IPS DF 6.9 (cell line): ENCODE results near the gene HACD1.
A peak's percentile ranks its signal among the peaks of the same experiment; 100 is the strongest.

Source experiments
- DNase-seq: peaks from one replicate; pipeline ENCODE4 v3.0.0-alpha.2; 2013; ENCODE audit warnings: low read depth, low spot score
- H3K27ac ChIP-seq: one replicate; pipeline ENCODE4 v1.5.1; 2013; ENCODE audit warnings: low read length, control low read depth
- H3K27me3 ChIP-seq: 2 replicates; pipeline ENCODE4 v1.6.1; 2013; ENCODE audit warnings: mild to moderate bottlenecking, low read length; ENCODE audit not compliant: control insufficient read depth, insufficient read depth
- H3K36me3 ChIP-seq: 2 replicates; pipeline ENCODE4 v1.6.1; 2013; ENCODE audit warnings: low read length; ENCODE audit not compliant: control insufficient read depth, insufficient read depth
- H3K4me1 ChIP-seq: 2 replicates; pipeline ENCODE4 v1.6.1; 2013; ENCODE audit warnings: low read length; ENCODE audit not compliant: control insufficient read depth, insufficient read depth
- H3K4me3 ChIP-seq: 2 replicates; pipeline ENCODE4 v1.5.1; 2013; ENCODE audit warnings: mild to moderate bottlenecking, low read length
- H3K9me3 ChIP-seq: 2 replicates; pipeline ENCODE4 v1.6.1; 2013; ENCODE audit warnings: low read length, inconsistent platforms; ENCODE audit not compliant: control insufficient read depth, insufficient read depth
- WGBS: extraction: QIAGEN DNeasy Blood & Tissue Kit; methylation state at CpG from one replicate; pipeline ENCODE4 v1.1.7; 2013; ENCODE audit warnings: mixed read lengths, missing lambda C conversion rate; ENCODE audit not compliant: insufficient read length, insufficient coverage; 5-methylcytosine and 5-hydroxymethylcytosine counted together

HACD1 gene

DNA sequence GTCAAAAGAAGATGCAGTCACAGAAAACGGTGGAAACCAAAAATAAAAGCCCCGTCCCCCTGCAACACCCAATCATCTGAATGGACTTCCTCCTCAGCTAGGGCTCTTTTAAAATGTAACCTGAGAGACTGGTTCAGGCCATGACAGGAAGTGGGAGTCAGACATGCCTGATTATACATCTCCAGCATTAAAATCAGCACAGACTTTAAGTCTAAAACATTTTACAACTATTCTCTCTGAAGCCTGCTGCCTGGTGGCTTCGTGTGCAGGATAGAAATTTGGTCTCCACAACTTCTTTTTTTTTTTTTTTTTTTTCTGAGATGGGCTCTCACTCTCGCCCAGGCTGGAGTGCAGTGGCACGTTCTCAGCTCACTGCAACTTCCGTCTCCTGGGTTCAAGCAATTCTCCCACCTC, 30.3 kb downstream of the HACD1 start:
- WGBS: no CpG with 5 or more reads among the region's 6 CpGs
- Histone ChIP-seq H3K27me3 (no peaks in the 10 kb centered on the region), H3K4me1 (no peaks in the 10 kb centered on the region), H3K27ac (no peak overlapping the region), H3K4me3 (no peak overlapping the region), H3K9me3 (no peaks in the 10 kb centered on the region), H3K36me3 (no peaks in the 10 kb centered on the region)
- DNase-seq: no peak

DNA sequence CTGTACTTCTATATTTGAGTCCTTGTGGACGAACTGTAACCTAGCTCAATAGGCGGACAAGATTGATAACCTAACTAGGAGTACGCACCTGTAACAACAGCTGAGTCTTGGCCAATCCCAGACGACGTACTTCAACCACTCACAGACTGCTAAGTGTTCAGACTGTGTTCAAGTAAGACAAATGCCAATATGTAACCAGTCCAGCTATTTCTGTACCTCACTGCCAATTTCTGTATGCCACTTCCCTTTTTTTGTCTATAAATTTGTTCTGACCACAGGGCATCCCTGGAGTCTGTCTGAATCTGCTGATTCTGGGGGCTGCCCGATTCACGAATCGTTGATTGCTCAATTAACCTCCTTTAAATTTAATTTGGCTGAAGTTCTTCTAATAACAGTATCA, 32.2 kb downstream of the HACD1 start:
- Histone ChIP-seq H3K27ac (no peak overlapping the region), H3K27me3 (no peaks in the 10 kb centered on the region), H3K4me3 (no peak overlapping the region), H3K9me3 (no peaks in the 10 kb centered on the region), H3K4me1 (no peaks in the 10 kb centered on the region), H3K36me3 (no peaks in the 10 kb centered on the region)
- no peak for DNase-seq
- no CpG with 5 or more reads among the region's 8 CpGs for WGBS

GRCh38 chr10:17580885-17581284, 36.3 kb downstream of the HACD1 start:
- Histone ChIP-seq H3K9me3 (no peaks in the 10 kb centered on the region), H3K27ac (no peak overlapping the region), H3K4me3 (no peak overlapping the region), H3K4me1 (no peaks in the 10 kb centered on the region), H3K36me3 (no peaks in the 10 kb centered on the region), H3K27me3 (no peaks in the 10 kb centered on the region)
- DNase-seq: no peak
- no CpG with 5 or more reads among the region's 3 CpGs for WGBS

GRCh38 chr10:17578603-17579002, 38.6 kb downstream of the HACD1 start:
- DNase-seq: no peak
- Histone ChIP-seq H3K4me1 (no peaks in the 10 kb centered on the region), H3K4me3 (no peak overlapping the region), H3K36me3 (no peaks in the 10 kb centered on the region), H3K27ac (no peak overlapping the region), H3K9me3 (no peaks in the 10 kb centered on the region), H3K27me3 (no peaks in the 10 kb centered on the region)
- no CpG with 5 or more reads among the region's 2 CpGs for WGBS

DNA sequence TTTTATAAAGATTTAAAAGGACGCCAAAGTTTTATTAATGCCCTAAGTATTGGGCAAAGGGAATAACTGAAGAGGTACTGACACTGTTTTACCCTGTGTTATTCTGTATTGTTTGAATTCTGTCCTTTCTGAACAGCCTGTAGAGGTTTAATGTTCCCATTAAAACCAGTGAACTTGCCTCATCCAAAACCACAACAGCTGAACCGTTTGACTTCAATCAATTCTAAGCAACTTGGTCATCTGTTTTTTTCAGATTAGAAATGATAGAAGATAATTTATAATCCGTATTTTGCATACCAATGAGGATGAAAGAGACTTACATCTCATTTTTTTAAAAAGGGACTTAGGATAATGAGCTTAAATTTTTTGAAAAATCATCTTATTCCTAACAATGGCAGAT, 40.4 kb downstream of the HACD1 start:
- no CpG with 5 or more reads among the region's 3 CpGs for WGBS
- no peaks in the 10 kb centered on the region for H3K36me3 ChIP-seq
- H3K4me1 ChIP-seq: no peaks in the 10 kb centered on the region
- no peak overlapping the region for H3K4me3 ChIP-seq
- H3K9me3 ChIP-seq: no peaks in the 10 kb centered on the region
- H3K27me3 ChIP-seq: no peaks in the 10 kb centered on the region
- DNase-seq: no peak
- no peak overlapping the region for H3K27ac ChIP-seq

DNA sequence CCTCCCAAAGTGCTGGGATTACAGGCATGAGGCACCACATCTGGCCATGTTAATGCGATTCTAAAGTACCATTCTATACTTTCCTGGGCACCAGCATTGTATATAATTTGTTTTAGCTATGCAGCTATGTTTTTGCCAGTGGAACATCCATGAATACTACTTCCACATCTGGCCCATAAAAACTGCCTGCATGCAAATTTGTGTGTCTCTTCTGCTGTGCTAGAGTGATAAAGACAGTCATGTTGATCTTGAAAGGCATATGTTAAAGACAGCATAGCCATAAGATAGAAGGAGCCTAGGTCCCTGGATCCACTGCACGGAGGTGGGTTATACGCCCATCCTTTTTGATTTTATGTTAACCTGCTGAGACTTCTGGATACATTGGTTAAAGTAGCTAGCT, 52.3 kb downstream of the HACD1 start:
- Histone ChIP-seq H3K36me3 (no peaks in the 10 kb centered on the region), H3K4me3 (no peak overlapping the region), H3K27ac (no peak overlapping the region), H3K9me3 (no peaks in the 10 kb centered on the region), H3K27me3 (no peaks in the 10 kb centered on the region), H3K4me1 (peaks cover 4% of the 10 kb centered on the region; the same call in 1 of the 2 replicates)
- no CpG with 5 or more reads among the region's 3 CpGs for WGBS
- DNase-seq: no peak

DNA sequence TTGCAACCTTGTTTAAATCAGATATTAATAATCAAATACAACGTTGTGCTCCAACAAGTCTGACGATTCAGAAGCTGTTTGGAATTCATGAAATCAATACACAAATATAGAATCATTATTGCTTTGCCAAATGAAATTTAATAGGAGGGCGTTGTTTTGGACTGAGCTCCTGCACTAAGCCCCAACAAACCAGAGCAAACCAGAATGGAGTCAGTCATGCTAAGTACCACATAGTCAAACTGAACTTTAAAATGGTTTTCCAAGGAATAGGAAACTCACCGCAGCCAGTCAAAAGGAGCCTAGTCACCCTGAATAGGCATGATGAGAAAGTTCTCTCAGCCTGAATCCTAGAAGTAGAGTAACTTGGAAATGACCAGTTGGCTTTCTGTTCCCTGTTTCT, 53.7 kb downstream of the HACD1 start:
- Histone ChIP-seq H3K27ac (no peak overlapping the region), H3K4me3 (no peak overlapping the region), H3K9me3 (no peaks in the 10 kb centered on the region), H3K36me3 (no peaks in the 10 kb centered on the region), H3K4me1 (peaks cover 4% of the 10 kb centered on the region; the same call in 1 of the 2 replicates), H3K27me3 (no peaks in the 10 kb centered on the region)
- WGBS: no CpG with 5 or more reads among the region's 4 CpGs
- no peak for DNase-seq

GRCh38 chr10:17562614-17563013, 54.6 kb downstream of the HACD1 start:
- no peaks in the 10 kb centered on the region for H3K36me3 ChIP-seq
- H3K9me3 ChIP-seq: no peaks in the 10 kb centered on the region
- no peak overlapping the region for H3K27ac ChIP-seq
- H3K27me3 ChIP-seq: no peaks in the 10 kb centered on the region
- H3K4me3 ChIP-seq: no peak overlapping the region
- peaks cover 4% of the 10 kb centered on the region; the same call in 1 of the 2 replicates for H3K4me1 ChIP-seq
- DNase-seq: peak; percentile 11
- WGBS: no CpG with 5 or more reads among the region's 8 CpGs

DNA sequence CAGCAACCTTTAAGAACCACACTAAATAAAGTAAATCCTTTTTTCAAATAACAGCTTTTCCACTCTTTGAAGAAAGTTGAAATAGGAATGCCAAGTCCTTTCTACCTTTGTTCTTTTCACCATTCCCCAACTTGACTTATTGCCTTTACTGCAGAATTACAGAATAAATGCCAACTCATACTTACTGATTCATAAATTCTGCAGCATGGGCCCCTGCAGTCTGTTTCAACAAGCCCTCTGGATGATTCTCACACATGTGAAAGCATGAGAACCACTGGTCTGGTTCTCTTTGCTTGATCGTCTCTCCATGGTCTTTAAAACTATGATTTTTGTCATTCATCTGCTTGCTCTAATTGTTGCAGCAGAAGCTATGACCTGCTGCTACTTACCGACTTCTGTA, 56.1 kb downstream of the HACD1 start:
- DNase-seq: no peak
- no peaks in the 10 kb centered on the region for H3K27me3 ChIP-seq
- H3K27ac ChIP-seq: no peak overlapping the region
- H3K4me3 ChIP-seq: no peak overlapping the region
- H3K9me3 ChIP-seq: no peaks in the 10 kb centered on the region
- WGBS: no CpG with 5 or more reads among the region's 2 CpGs
- H3K36me3 ChIP-seq: no peaks in the 10 kb centered on the region
- peaks cover 4% of the 10 kb centered on the region; the same call in 1 of the 2 replicates for H3K4me1 ChIP-seq

GRCh38 chr10:17557459-17557858, 59.7 kb downstream of the HACD1 start:
- WGBS: no CpG with 5 or more reads among the region's 3 CpGs
- DNase-seq: no peak
- Histone ChIP-seq H3K27ac (no peak overlapping the region), H3K27me3 (no peaks in the 10 kb centered on the region), H3K4me1 (peaks cover 4% of the 10 kb centered on the region; the same call in 1 of the 2 replicates), H3K36me3 (no peaks in the 10 kb centered on the region), H3K9me3 (no peaks in the 10 kb centered on the region), H3K4me3 (no peak overlapping the region)

GRCh38 chr10:17548770-17549169, 68.4 kb downstream of the HACD1 start:
- H3K27ac ChIP-seq: no peak overlapping the region
- no peaks in the 10 kb centered on the region for H3K27me3 ChIP-seq
- WGBS: no CpG with 5 or more reads among the region's 3 CpGs
- no peaks in the 10 kb centered on the region for H3K9me3 ChIP-seq
- H3K36me3 ChIP-seq: no peaks in the 10 kb centered on the region
- no peak overlapping the region for H3K4me3 ChIP-seq
- H3K4me1 ChIP-seq: no peaks in the 10 kb centered on the region
- DNase-seq: no peak
